Right lobe of liver (tissue), 6 donors: ENCODE measurements around the gene OPRL1. TPM values are rescaled to one million over a fixed set of nuclear protein-coding genes. Genes with fewer than 3 reads are reported as not detected.

Experiments
- ATAC-seq, 4 donors: fragments of 200-7000 bp; cut with Tn5 transposase; one replicate each; pipeline ENCODE4 v1.9.1; 2020; ENCODE audit warnings: mild to moderate bottlenecking in 4 of 4, moderate library complexity in 4 of 4
- DNase-seq, 3 donors: peaks; one replicate each; pipeline ENCODE4 v3.0.0-alpha.2; 2020
- H3K27ac ChIP-seq, 3 donors: fragments of 200-600 bp; one replicate each; pipeline ENCODE4 v1.8.0; 2022
- H3K27me3 ChIP-seq, 2 donors: fragments of 200-600 bp; one replicate each; pipeline ENCODE4 v1.8.0; 2022
- H3K36me3 ChIP-seq, 4 donors: fragments of 200-600 bp; sonication (generic) in 1 of 4; one replicate each; pipeline versions ENCODE4 v1.5.1 to v1.8.0; 2017 to 2022; ENCODE audit warnings: control low read depth in 1 of 4
- H3K4me1 ChIP-seq, 4 donors: fragments of 200-600 bp; sonication (generic) in 1 of 4; one replicate each; pipeline versions ENCODE4 v1.5.1 to v1.8.0; 2017 to 2022; ENCODE audit warnings: control low read depth in 1 of 4
- H3K4me3 ChIP-seq, 3 donors: fragments of 200-600 bp; one replicate each; pipeline ENCODE4 v1.8.0; 2022
- H3K9me3 ChIP-seq, 4 donors: fragments of 200-600 bp; sonication (generic) in 1 of 4; one replicate each; pipeline versions ENCODE4 v1.5.1 to v1.8.0; 2017 to 2022; ENCODE audit warnings: control low read depth in 1 of 4
- POLR2A ChIP-seq: fragments of 450-650 bp; IDR thresholded peaks from one replicate; pipeline ENCODE4 v1.6.1; 2017; ENCODE audit warnings: antibody characterized with exemption, mild to moderate bottlenecking
- WGBS: methylation state at CpG from one replicate; pipeline ENCODE4 v1.1.6; 2018; ENCODE audit warnings: low coverage, low lambda C conversion rate; ENCODE audit not compliant: insufficient coverage; ENCODE audit errors: missing lambda C conversion rate; 5-methylcytosine and 5-hydroxymethylcytosine counted together
- intact Hi-C, 2 donors: fragments of 100-400 bp; cut with DNase I; formaldehyde crosslinking; loops; one replicate each; pipeline versions ENCODE4 v1.11.2 to v1.14.1; 2022
- total RNA-seq, 6 experiments: library from RNA; depleted of rRNA in 2 of 6; stranded (reverse); fragments of >200 nt in 2 of 6; fragmentation: NEBNext Ultra II Directional in 3 of 6; extraction: Animal tissue kit (Norgen Biotek cat#: 25700) in 3 of 6; gene quantifications; one replicate each; pipeline versions ENCODE4 v1.1.0 to v1.2.4, GENCODE V29; 2016 to 2023
- TF ChIP-seq, protein P1 (sequence below), 4 donors: fragments of 200-600 bp in 3 of 4; fragments of 450-650 bp in 1 of 4; IDR thresholded peaks; one replicate each; pipeline versions ENCODE4 v1.5.1 to v1.8.0; 2016 to 2022; ENCODE audit warnings: antibody characterized with exemption in 4 of 4, mild to moderate bottlenecking in 2 of 4
- donor health status: DM: no; HTN: yes; CAD: no.
- donor health status: DM: no; HTN: no; CAD: no.
- donor health status: DM: no; HTN: no; CAD: no.
- donor health status: DM: no; HTN: yes; CAD: no.
- donor health status: DM: no; HTN: yes; CAD: no.

Gene OPRL1
- total RNA-seq, 6 experiments from 2014 or later: 0.13 to 0.32 (median 0.25) TPM; not detected in 1

- TF ChIP-seq, protein P1, sequence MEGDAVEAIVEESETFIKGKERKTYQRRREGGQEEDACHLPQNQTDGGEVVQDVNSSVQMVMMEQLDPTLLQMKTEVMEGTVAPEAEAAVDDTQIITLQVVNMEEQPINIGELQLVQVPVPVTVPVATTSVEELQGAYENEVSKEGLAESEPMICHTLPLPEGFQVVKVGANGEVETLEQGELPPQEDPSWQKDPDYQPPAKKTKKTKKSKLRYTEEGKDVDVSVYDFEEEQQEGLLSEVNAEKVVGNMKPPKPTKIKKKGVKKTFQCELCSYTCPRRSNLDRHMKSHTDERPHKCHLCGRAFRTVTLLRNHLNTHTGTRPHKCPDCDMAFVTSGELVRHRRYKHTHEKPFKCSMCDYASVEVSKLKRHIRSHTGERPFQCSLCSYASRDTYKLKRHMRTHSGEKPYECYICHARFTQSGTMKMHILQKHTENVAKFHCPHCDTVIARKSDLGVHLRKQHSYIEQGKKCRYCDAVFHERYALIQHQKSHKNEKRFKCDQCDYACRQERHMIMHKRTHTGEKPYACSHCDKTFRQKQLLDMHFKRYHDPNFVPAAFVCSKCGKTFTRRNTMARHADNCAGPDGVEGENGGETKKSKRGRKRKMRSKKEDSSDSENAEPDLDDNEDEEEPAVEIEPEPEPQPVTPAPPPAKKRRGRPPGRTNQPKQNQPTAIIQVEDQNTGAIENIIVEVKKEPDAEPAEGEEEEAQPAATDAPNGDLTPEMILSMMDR (IDR thresholded peaks at IDR 0.05): no peak
- no peak for TF ChIP-seq POLR2A
- peak overlapping the region in 1 of 3 donors; percentile 67 for H3K27ac ChIP-seq
- DNase-seq: no peak
- no peaks in the 10 kb centered on the region for H3K4me1 ChIP-seq
- peak overlapping the region in 1 of 3 donors; percentile 2 for H3K4me3 ChIP-seq
- 20% methylated on average over 2 of the region's 16 CpGs for WGBS
- H3K9me3 ChIP-seq: no peaks in the 10 kb centered on the region
- no peaks in the 10 kb centered on the region for H3K36me3 ChIP-seq
- ATAC-seq: peak in 2 of 4 donors; percentile 3 to 8
- intact Hi-C loops: no loop called here
- no peaks in the 10 kb centered on the region for H3K27me3 ChIP-seq
These were observed 30.0 kb upstream of the OPRL1 start for GRCh38 chr20:64049878-64050260.

GRCh38 chr20:64050261-64051032 is 29.4 kb upstream of the OPRL1 start:
- H3K27ac ChIP-seq: peak overlapping the region in 2 of 3 donors; percentile 4 to 67
- H3K4me3 ChIP-seq: peak overlapping the region in 1 of 3 donors; percentile 2
- 83% methylated on average over 1 of the region's 23 CpGs for WGBS

DNA sequence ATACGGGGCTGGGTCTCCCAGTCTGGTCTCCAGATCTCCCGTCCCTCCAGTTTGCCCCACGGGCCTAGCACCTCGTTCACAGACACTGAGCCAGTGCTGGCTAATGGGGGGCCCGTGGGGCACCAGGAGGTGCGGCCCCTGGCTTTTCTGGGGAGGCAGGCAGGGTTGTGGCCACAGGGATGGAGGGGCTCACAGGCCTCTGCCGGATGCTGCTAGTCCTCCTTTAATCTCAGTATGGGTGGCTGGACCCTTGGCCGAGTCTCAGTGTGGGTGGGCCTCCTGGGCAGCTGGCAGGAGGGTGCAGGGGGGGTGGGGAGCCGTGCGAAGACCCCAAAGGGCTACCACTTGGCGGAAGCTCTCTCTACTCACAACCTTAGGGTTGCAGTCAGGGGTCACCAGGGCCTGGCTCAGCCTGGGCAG is 28.8 kb upstream of the OPRL1 start:
- ATAC-seq (no peak), DNase-seq (no peak)
- no peaks in the 10 kb centered on the region for H3K4me1 ChIP-seq
- no peaks in the 10 kb centered on the region for H3K36me3 ChIP-seq
- no peaks in the 10 kb centered on the region for H3K27me3 ChIP-seq
- H3K9me3 ChIP-seq: no peaks in the 10 kb centered on the region
- TF ChIP-seq POLR2A: no peak
- TF ChIP-seq, protein P1 (IDR thresholded peaks at IDR 0.05): no peak
- intact Hi-C loops: no loop called here
- peak overlapping the region in 2 of 3 donors; percentile 4 to 67 for H3K27ac ChIP-seq
- H3K4me3 ChIP-seq: no peak overlapping the region
- WGBS: no CpG with 5 or more reads among the region's 11 CpGs

More at GRCh38 chr20:64050261-64051032, 29.4 kb upstream of the OPRL1 start:
- H3K27me3 ChIP-seq: no peaks in the 10 kb centered on the region
- DNase-seq (no peak), ATAC-seq (no peak)
- intact Hi-C loops: no loop called here
- no peaks in the 10 kb centered on the region for H3K4me1 ChIP-seq
- H3K9me3 ChIP-seq: no peaks in the 10 kb centered on the region
- H3K36me3 ChIP-seq: no peaks in the 10 kb centered on the region
- TF ChIP-seq, protein P1 (IDR thresholded peaks at IDR 0.05): no peak
- TF ChIP-seq POLR2A: no peak

DNA sequence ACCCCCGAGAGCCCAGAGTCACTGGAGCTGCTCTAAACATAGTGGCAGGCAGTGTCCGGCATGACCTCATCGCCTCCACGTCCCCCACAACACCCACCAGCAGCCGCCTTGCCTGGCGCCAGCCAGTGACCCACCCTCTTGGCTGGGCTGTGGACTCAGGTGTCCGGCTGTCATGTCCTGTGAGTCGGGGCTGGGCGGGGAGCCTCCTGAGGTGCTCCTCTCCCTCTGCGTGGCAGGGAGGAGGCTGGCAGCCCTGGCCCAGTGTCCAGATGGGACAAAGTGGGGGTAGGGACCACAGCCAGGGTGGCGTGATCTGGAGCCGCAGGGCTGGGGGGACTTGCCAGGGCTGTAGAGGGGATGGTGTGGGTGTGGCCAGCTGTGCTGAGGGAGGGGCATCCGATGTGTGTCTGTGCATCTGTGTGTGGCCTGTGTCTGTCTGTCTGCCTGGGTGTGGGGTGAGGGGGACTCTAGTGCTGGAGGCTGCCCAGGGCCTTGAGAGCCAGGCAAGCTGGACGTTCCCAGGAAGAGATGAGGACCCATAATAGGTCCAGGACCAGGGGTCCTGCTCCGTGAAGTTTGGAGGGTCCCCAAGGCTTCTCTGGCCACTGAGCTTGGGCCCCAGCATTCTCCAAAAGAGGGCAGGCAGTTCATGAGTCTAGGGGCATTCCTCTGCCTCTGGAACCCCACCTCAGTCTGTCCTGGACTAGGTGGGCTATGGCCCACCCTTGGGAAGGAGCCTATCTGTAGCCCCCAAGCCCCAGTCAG is 28.1 kb upstream of the OPRL1 start:
- H3K36me3 ChIP-seq: no peaks in the 10 kb centered on the region
- H3K27ac ChIP-seq: peak overlapping the region; percentile 4 to 67 (median 10)
- DNase-seq (peak in 2 of 3 donors; percentile 50 to 59), ATAC-seq (peak in 3 of 4 donors; percentile 11 to 17 (median 14))
- no peaks in the 10 kb centered on the region for H3K27me3 ChIP-seq
- H3K4me3 ChIP-seq: no peak overlapping the region
- TF ChIP-seq, protein P1 (IDR thresholded peaks at IDR 0.05): no peak
- TF ChIP-seq POLR2A: peak; percentile 15
- H3K9me3 ChIP-seq: no peaks in the 10 kb centered on the region
- H3K4me1 ChIP-seq: no peaks in the 10 kb centered on the region
- no CpG with 5 or more reads among the region's 15 CpGs for WGBS
- intact Hi-C loops: no loop called here
